ELF-1 (cell line): ENCODE results near the gene CWC25.
"Not testable (repeated sequence)": the region's sequence is repeated elsewhere in the genome, so short reads cannot be mapped to it uniquely, and the experiment has no call there.

Source experiments
- DNase-seq: peaks from one replicate; pipeline ENCODE4 v3.0.0-alpha.2; 2016; ENCODE audit warnings: low read depth, low spot score

The CWC25 gene

GRCh38 chr17:38853292-38854219 is 28.4 kb upstream of the CWC25 start, which contains the start of gene RPL23:
Gene RPL23 (minus strand): TSS chr17:38853721. CDS start chr17:38853710, 11 bp downstream.
- DNase-seq = peak; percentile 98

- DNase-seq = no peak
These were observed 27.7 kb upstream of the CWC25 start for GRCh38 chr17:38852771-38853291.

GRCh38 chr17:38851434-38851833 is 26.3 kb upstream of the CWC25 start:
- no peak for DNase-seq

- no peak for DNase-seq
These were observed 25.3 kb upstream of the CWC25 start for GRCh38 chr17:38850374-38850773.

- DNase-seq = no peak
These were observed 24.0 kb upstream of the CWC25 start for GRCh38 chr17:38848939-38849605.

- no peak for DNase-seq
These were observed 23.4 kb upstream of the CWC25 start for GRCh38 chr17:38848557-38848891.

GRCh38 chr17:38844261-38844757 is 19.2 kb upstream of the CWC25 start:
- no peak for DNase-seq

GRCh38 chr17:38825762-38826247 is 684 bp upstream of the CWC25 start:
- no peak for DNase-seq

- DNase-seq = no peak
These were observed 9.4 kb downstream of the CWC25 start for GRCh38 chr17:38815576-38816193.

- no peak for DNase-seq
These were observed 15.3 kb downstream of the CWC25 start for GRCh38 chr17:38809828-38810227.

GRCh38 chr17:38800237-38800760 is 24.8 kb downstream of the CWC25 start:
- DNase-seq = peak; percentile 49

GRCh38 chr17:38799501-38800236 is 25.5 kb downstream of the CWC25 start, which contains the start of gene PIP4K2B:
Gene PIP4K2B (minus strand): TSS chr17:38799556. CDS start chr17:38799424, 132 bp downstream.
- peak; percentile 98 for DNase-seq

- peak; percentile 61 for DNase-seq
These were observed 26.3 kb downstream of the CWC25 start for GRCh38 chr17:38798614-38799500.

GRCh38 chr17:38797828-38798227 is 27.3 kb downstream of the CWC25 start:
- DNase-seq = no peak

GRCh38 chr17:38797158-38797490 is 28.0 kb downstream of the CWC25 start:
- DNase-seq = no peak

GRCh38 chr17:38796451-38797157 is 28.5 kb downstream of the CWC25 start:
- DNase-seq = no peak

GRCh38 chr17:38794221-38794620 is 30.9 kb downstream of the CWC25 start:
- no peak for DNase-seq

GRCh38 chr17:38791162-38791561 is 34.0 kb downstream of the CWC25 start:
- no peak for DNase-seq

- DNase-seq = not testable (repeated sequence)
These were observed 34.9 kb downstream of the CWC25 start for GRCh38 chr17:38790148-38790707.
